Endothelial cell of umbilical vein (primary cell): Measurements from ENCODE around the gene MYOD1. TPM values are rescaled to one million over a fixed set of nuclear protein-coding genes. Genes with fewer than 3 reads are reported as not detected.

ENCODE experiments used
- BruUV-seq: library from RNA; stranded (reverse); fragments of 400-500 nt; replicated peaks from 2 replicates; lab custom pipeline; 2021; lab: Mats Ljungman, UMichigan
- CTCF ChIA-PET: fragments of 300-600, 350-600 bp; sonication (Branson Sonifier 250); formaldehyde crosslinking; loops from one replicate; lab custom pipeline; 2021; ENCODE audit warnings: antibody characterized with exemption, inconsistent platforms; lab: Charles Lee
- POLR2A ChIA-PET: fragments of 300-600, 350-600 bp; sonication (Branson Sonifier 250); formaldehyde crosslinking; loops from one replicate; lab custom pipeline; 2021; ENCODE audit warnings: antibody characterized with exemption, inconsistent platforms; lab: Charles Lee
- DNase-seq: peaks from one replicate; pipeline ENCODE4 v3.0.0-alpha.2; 2011; ENCODE audit warnings: low read depth, low spot score
- FAIRE-seq: peaks from 2 replicates; lab custom pipeline; 2011; peaks lifted over from hg19 to GRCh38; lab: Jason Lieb, UNC
- H2AFZ ChIP-seq: 2 replicates; pipeline ENCODE4 v1.6.0; 2012; ENCODE audit warnings: low read depth, low read length, control low read depth, inconsistent platforms
- H3K27ac ChIP-seq: 2 replicates; pipeline ENCODE4 v1.5.1; 2011; ENCODE audit warnings: low read depth, mild to moderate bottlenecking, control low read depth, low read length, moderate library complexity; ENCODE audit not compliant: insufficient read depth
- H3K27me3 ChIP-seq, 2 experiments: 2 replicates each; pipeline versions ENCODE4 v1.6.0 to v1.6.1; 2011; ENCODE audit warnings: low read length in 2 of 2, mixed read lengths in 1 of 2; ENCODE audit not compliant: control insufficient read depth in 2 of 2, insufficient read depth in 2 of 2
- H3K36me3 ChIP-seq, 2 experiments: 2 replicates in 1 of 2; 3 replicates in 1 of 2; pipeline ENCODE4 v1.5.1; 2011; ENCODE audit warnings: low read length in 2 of 2, mild to moderate bottlenecking in 1 of 2, moderate library complexity in 1 of 2; ENCODE audit not compliant: control insufficient read depth in 2 of 2, insufficient read depth in 2 of 2; ENCODE audit errors: extremely low read depth in 1 of 2
- H3K4me1 ChIP-seq: 3 replicates; pipeline ENCODE4 v1.5.1; 2011; ENCODE audit warnings: mild to moderate bottlenecking, low read length; ENCODE audit not compliant: control insufficient read depth, insufficient read depth; ENCODE audit errors: extremely low read depth
- H3K4me2 ChIP-seq: 2 replicates; pipeline ENCODE4 v1.6.1; 2011; ENCODE audit warnings: low read length, control low read depth, mixed read lengths; ENCODE audit not compliant: insufficient read depth
- H3K4me3 ChIP-seq, 3 experiments: fragments of 200-600 bp in 1 of 3; sonication (generic), shearing (Covaris generic) in 1 of 3; replicated peaks in 1 of 3; 2 replicates each; pipeline ENCODE4 v1.5.1; 2011 to 2016; ENCODE audit warnings: control low read depth in 3 of 3, low read length in 3 of 3, mild to moderate bottlenecking in 2 of 3, inconsistent platforms in 1 of 3, low read depth in 1 of 3, moderate library complexity in 1 of 3; ENCODE audit not compliant: insufficient read depth in 1 of 3
- H3K79me2 ChIP-seq: 2 replicates; pipeline ENCODE4 v1.6.0; 2012; ENCODE audit warnings: low read length, inconsistent platforms; ENCODE audit not compliant: control insufficient read depth, insufficient read depth
- H3K9ac ChIP-seq: replicated peaks from 2 replicates; pipeline ENCODE3; 2011; ENCODE audit warnings: low read length, control low read depth; ENCODE audit not compliant: insufficient read depth; ENCODE audit errors: extremely low read depth
- H3K9me1 ChIP-seq: replicated peaks from 3 replicates; pipeline ENCODE4 v1.6.0; 2011; ENCODE audit warnings: mild to moderate bottlenecking, low read length; ENCODE audit not compliant: control insufficient read depth, insufficient read depth; ENCODE audit errors: extremely low read depth
- H3K9me3 ChIP-seq: replicated peaks from 2 replicates; pipeline ENCODE4 v1.5.1; 2012; ENCODE audit warnings: low read length, inconsistent platforms; ENCODE audit not compliant: control insufficient read depth, insufficient read depth
- H4K20me1 ChIP-seq: replicated peaks from 2 replicates; pipeline ENCODE3; 2011; ENCODE audit warnings: mild to moderate bottlenecking, low read length; ENCODE audit not compliant: control insufficient read depth, insufficient read depth; ENCODE audit errors: extremely low read depth
- CTCF ChIP-seq, 2 donors: IDR thresholded peaks; 1 replicate in 1 of 2; 2 replicates in 1 of 2; pipeline ENCODE4 v1.5.1; 2011; ENCODE audit warnings: low read length in 2 of 2, mild to moderate bottlenecking in 2 of 2, moderate library complexity in 2 of 2, control low read depth in 1 of 2, inconsistent platforms in 1 of 2, low read depth in 1 of 2; ENCODE audit not compliant: insufficient read depth in 1 of 2; ENCODE audit errors: extremely low read depth in 1 of 2
- EZH2 ChIP-seq: IDR thresholded peaks from 2 replicates; pipeline ENCODE4 v1.6.1; 2012; ENCODE audit warnings: borderline replicate concordance, low read depth, mild to moderate bottlenecking, moderate library complexity, low read length, inconsistent platforms; ENCODE audit not compliant: severe bottlenecking
- FOS ChIP-seq: IDR thresholded peaks from 2 replicates; pipeline ENCODE4 v1.6.1; 2011; ENCODE audit warnings: mild to moderate bottlenecking, low read length, moderate library complexity, borderline replicate concordance; ENCODE audit not compliant: insufficient read depth
- GATA2 ChIP-seq: IDR thresholded peaks from 2 replicates; pipeline ENCODE4 v1.7.0; 2011; ENCODE audit warnings: low read depth, mild to moderate bottlenecking, moderate library complexity, mixed read lengths, low read length; ENCODE audit not compliant: insufficient read length, insufficient read depth
- JUN ChIP-seq: IDR thresholded peaks from 2 replicates; pipeline ENCODE4 v1.6.1; 2011; ENCODE audit warnings: borderline replicate concordance, low read depth; ENCODE audit not compliant: insufficient read length, insufficient read depth
- MAX ChIP-seq: IDR thresholded peaks from 2 replicates; pipeline ENCODE4 v1.6.1; 2011; ENCODE audit not compliant: insufficient read depth, insufficient read length
- MYC ChIP-seq: IDR thresholded peaks from one replicate; pipeline ENCODE4 v1.6.1; 2011; ENCODE audit warnings: mild to moderate bottlenecking, low read depth, low read length
- POLR2A ChIP-seq: IDR thresholded peaks from 2 replicates; pipeline ENCODE4 v1.6.1; 2012; ENCODE audit warnings: low read depth, mild to moderate bottlenecking, control low read depth, low read length
- POLR2AphosphoS5 ChIP-seq: IDR thresholded peaks from 2 replicates; pipeline ENCODE4 v1.6.1; 2012; ENCODE audit warnings: low read depth, mild to moderate bottlenecking, control low read depth, low read length, moderate library complexity; ENCODE audit not compliant: insufficient read depth
- dilution Hi-C: fragments of 300-500 bp; cut with MboI; formaldehyde crosslinking; loops from one replicate; pipeline ENCODE4 v1.15.0; 2019; ENCODE audit warnings: low sequenced_read_pairs; ENCODE audit not compliant: extremely low pct_ligation_motif_present
- intact Hi-C: fragments of 100-400 bp; cut with micrococcal nuclease; formaldehyde crosslinking; loops from one replicate; pipeline ENCODE4 v1.10.0; 2022
- polyA plus RNA-seq, 4 experiments: library from polyadenylated mRNA; depleted of rRNA in 3 of 4; stranded (reverse) in 3 of 4; unstranded in 1 of 4; fragments of >200 nt; gene quantifications; 2 replicates each; pipeline versions ENCODE4 v1.2.1 to v1.2.3, GENCODE V29; 2011 to 2012; ENCODE audit warnings: missing spikeins in 1 of 4
- total RNA-seq: library from RNA; stranded (reverse); gene quantifications from 2 replicates; pipeline ENCODE4 v1.2.3, GENCODE V29; 2021

The MYOD1 gene
- total and polyA plus RNA-seq, 2 donors (not counting 3 experiments of a cell fraction or from before 2014, with no cell fraction given): not detected

GRCh38 chr11:17718510-17718962 is 835 bp upstream of the MYOD1 start:
- H3K4me3 ChIP-seq: no peak overlapping the region
- H3K9me3 ChIP-seq: no peaks in the 10 kb centered on the region
- peaks cover 63 to 69% of the 10 kb centered on the region in 2 experiments for H3K27me3 ChIP-seq
- DNase-seq: no peak
- no peak overlapping the region for H2AFZ ChIP-seq
- H3K9me1 ChIP-seq: no peaks in the 10 kb centered on the region
- CTCF ChIA-PET: interaction anchor here (1.2 to 7.8 kb wide), 3 partner anchors 13 to 118 kb away, joined by 4 to 62 read pairs (median 8); no protein-coding TSS in a partner anchor
- H3K4me1 ChIP-seq: no peaks in the 10 kb centered on the region
- no peaks in the 10 kb centered on the region for H3K79me2 ChIP-seq
- H3K27ac ChIP-seq: no peak overlapping the region
- no peak overlapping the region for H3K9ac ChIP-seq
- intact Hi-C loops (no loop called here), dilution Hi-C loops (no loop called here)
- FAIRE-seq: no peak
- H4K20me1 ChIP-seq: no peaks in the 10 kb centered on the region
- H3K36me3 ChIP-seq: no peaks in the 10 kb centered on the region
- POLR2A ChIA-PET: no interaction called here
- no peak overlapping the region for H3K4me2 ChIP-seq
- BruUV-seq: no TSS peak
- TF ChIP-seq JUN (no peak), POLR2A (no peak), MAX (no peak), MYC (no peak), EZH2 (no peak), POLR2AphosphoS5 (no peak), CTCF (IDR thresholded peaks at IDR 0.05; ENCODE audit: extremely low read depth in 1 of 2, insufficient read depth in 1 of 2, low read depth in 1 of 2, low read length in 2 of 2) (no peak), GATA2 (no peak), FOS (no peak)
